Renal cortex interstitium (tissue), 15 donors: ENCODE measurements around the gene CCDC181. TPM values are rescaled to one million over a fixed set of nuclear protein-coding genes. Genes with fewer than 3 reads are reported as not detected.

Experiments used
- DNase-seq, 11 donors: peaks; one replicate each; pipeline ENCODE4 v3.0.0-alpha.2; 2013; ENCODE audit warnings: low read depth in 9 of 11, low spot score in 4 of 11; ENCODE audit errors: extremely low read depth in 1 of 11
- long read RNA-seq, 16 experiments: transcript quantifications; one replicate each; lab custom pipeline, GENCODE V29; 2026
- polyA plus RNA-seq, 3 donors: library from polyadenylated mRNA; unstranded; fragments of 120-200 nt; gene quantifications; one replicate each; pipeline ENCODE4 v1.2.1, GENCODE V29; 2013; ENCODE audit not compliant: insufficient read length in 3 of 3

The CCDC181 gene
- 10 to 100 TPM in 1 of 3 donors, 1 to 10 TPM in 2; 9.3 to 10.6 (median 9.5) TPM for polyA plus RNA-seq
- long read RNA-seq, donor 1, partial matches to known transcripts = 0 of 1 reads
- long read RNA-seq, donor 1, other reads (novel, unspliced or antisense) = 0 of 1 reads
- long read RNA-seq, donor 2 = 0 reads
- long read RNA-seq, donor 3, partial matches to known transcripts = 0 of 3 reads
- long read RNA-seq, donor 3, other reads (novel, unspliced or antisense) = 0 of 3 reads
- long read RNA-seq, donor 4, partial matches to known transcripts = 0 of 1 reads
- long read RNA-seq, donor 4, other reads (novel, unspliced or antisense) = 0 of 1 reads
- long read RNA-seq, donor 5 = 0 reads
- long read RNA-seq, donor 6, partial matches to known transcripts = 6 of 6 reads
- long read RNA-seq, donor 6, other reads (novel, unspliced or antisense) = 0 of 6 reads
- long read RNA-seq, donor 7, partial matches to known transcripts = 0 of 2 reads
- long read RNA-seq, donor 7, other reads (novel, unspliced or antisense) = 0 of 2 reads
- long read RNA-seq, donor 8, partial matches to known transcripts = 6 of 7 reads
- long read RNA-seq, donor 8, other reads (novel, unspliced or antisense) = 0 of 7 reads
- long read RNA-seq, donor 9 = 0 reads
- long read RNA-seq, donor 10, partial matches to known transcripts = 0 of 3 reads
- long read RNA-seq, donor 10, other reads (novel, unspliced or antisense) = 0 of 3 reads
- long read RNA-seq, donor 11, partial matches to known transcripts = 0 of 1 reads
- long read RNA-seq, donor 11, other reads (novel, unspliced or antisense) = 0 of 1 reads
- long read RNA-seq, donor 12, partial matches to known transcripts = 0 of 1 reads
- long read RNA-seq, donor 12, other reads (novel, unspliced or antisense) = 0 of 1 reads
- long read RNA-seq, donor 13, partial matches to known transcripts = 0 of 3 reads
- long read RNA-seq, donor 13, other reads (novel, unspliced or antisense) = 0 of 3 reads
- long read RNA-seq, donor 14, partial matches to known transcripts = 0 of 1 reads
- long read RNA-seq, donor 14, other reads (novel, unspliced or antisense) = 0 of 1 reads
- long read RNA-seq, donor 15 = 0 reads
- long read RNA-seq, donor 16, partial matches to known transcripts = 0 of 5 reads
- long read RNA-seq, donor 16, other reads (novel, unspliced or antisense) = 0 of 5 reads

DNA sequence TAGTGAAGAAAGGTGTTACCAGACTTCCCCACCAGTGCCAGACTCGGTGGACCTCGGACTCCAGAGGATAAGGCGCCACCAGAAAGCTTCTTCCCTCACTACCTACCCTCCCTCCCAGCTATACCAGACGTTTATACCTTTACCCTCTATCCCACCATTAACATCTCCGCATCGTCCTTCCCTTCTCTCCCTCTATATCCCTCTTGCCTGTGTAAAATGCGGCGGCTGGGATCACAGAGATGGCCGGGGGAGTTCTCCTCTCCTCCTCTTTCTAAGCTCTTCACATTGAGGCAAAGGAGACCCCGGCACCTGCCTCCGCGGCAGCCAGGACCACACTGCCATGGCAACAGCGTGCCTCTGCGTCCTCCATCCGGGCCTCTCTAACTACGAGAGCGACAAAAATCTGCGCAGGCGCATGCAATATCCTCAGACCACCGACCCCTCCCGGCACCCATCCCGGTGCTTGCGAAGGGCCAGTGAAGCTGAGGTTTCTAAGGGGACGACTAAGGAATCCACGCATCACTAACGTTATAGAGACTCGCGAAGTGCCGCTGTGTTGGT is at the start of gene CCDC181:
TSS of gene CCDC181 (minus strand) at position 394 of the 561 bp plus-strand sequence. CDS start 2,547 bp downstream, outside the sequence.
- peak; percentile 62 to 88 (median 80) for DNase-seq

DNA sequence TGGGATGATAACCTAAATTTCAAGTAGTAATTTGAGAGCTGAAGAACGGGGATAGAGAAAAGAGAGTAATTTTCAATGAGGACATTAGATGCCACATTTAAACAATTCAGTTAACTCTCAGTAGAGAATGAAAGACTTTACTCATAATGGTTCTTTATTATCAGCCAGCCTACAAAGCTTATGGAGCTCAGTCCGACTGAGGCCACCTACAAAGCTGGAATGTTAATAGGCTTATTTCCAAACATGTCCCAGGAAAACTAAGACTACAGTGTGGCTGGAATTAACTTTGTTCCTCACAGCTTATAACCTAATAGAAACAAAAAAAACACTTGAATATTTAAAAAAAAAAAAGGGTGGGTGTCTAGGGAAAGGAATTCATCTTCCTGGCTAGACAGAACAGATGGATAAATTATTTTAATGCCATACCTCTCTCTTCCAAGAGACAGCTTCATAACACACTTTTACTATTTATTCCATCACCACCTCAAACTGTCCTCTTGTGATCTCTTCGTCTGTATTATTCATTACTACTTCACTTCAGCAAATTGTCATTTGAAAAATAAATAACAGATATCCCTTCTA is 48.6 kb upstream of the CCDC181 start:
- DNase-seq = no peak

DNA sequence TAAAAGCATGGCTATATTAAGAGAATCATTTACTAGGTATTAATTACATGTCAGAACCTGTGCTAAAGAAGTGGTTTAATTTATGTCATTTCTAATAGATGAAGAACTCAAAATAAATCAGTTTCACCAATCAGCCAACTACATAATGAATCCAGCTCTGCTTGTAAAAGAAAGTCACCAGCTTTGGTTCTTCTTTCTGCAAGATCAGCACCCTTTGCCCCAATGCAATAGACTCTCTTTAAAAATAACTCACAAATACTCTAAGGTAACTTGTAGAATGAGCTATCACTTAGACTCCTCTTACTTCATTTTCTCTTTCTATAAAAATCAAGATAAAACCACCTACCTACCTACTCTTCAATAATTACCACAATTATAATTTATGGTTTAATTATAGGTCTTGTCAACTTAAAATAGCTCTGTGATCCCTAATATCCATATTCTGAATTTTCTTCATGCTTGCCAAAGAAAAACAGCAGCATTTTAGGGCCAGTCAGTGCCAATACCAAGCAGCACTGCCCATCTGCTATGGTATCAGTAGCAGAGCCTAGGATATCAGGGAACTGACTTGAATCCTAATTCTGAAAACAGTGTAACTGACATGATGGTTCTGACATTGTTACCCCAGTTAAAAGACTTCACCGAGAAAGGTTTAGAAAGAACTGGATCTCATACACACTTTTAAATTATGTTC is 47.2 kb upstream of the CCDC181 start:
- no peak for DNase-seq

DNA sequence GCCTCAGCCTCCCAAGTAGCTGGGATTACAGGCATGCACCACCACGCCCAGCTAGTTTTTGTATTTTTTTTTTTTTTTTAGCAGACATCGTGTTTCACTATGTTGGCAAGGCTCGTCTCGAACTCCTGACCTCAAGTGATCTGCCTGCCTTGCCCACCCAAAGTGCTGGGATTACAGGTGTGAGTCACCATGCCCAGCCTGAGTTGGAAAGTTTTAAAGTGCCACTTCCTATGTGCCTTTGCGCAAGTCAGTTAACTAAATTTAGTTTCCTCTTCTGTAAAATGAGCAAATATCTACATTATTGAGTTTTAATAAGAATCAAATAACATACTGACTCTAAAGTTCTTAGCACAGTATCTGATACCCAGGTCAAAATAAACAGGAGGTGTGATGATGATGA is 46.1 kb upstream of the CCDC181 start:
- no peak for DNase-seq

DNA sequence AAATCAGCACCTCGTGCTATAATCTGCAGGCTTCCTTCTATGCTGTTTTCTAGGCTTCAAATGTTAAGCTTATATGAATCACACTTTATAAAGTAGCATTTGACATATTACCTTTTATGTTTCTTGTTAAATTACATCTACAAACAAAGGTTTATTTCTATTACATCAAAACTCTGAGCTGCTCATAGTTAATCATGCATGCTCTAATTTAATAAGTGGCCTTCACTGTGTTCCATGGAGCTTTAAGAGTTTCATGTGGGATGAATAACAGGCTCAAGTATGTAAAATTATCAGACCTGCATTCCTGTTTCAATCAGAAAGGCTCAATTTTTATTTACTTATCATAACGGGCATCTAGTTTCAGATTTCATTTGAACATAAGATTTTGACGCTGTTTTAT is 45.5 kb upstream of the CCDC181 start:
- no peak for DNase-seq

DNA sequence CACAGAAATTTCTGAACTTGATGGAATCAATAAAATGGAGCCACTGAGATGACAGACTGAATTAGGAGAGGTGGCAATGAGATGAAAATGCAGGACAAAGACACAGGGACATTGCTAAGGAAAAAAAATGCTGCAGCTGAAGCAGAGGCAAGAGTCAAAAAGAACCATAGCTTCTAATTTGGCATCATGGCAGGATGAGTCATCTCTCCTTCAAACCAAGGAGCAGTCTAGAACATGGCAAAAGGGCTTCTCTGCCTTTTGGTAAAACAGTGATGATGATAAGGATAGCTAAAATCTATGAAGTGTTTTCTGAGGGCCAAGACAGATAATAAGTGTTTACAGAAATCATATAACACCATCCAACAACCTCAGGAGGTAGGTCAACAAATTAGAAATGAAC is 41.7 kb upstream of the CCDC181 start:
- DNase-seq = no peak

DNA sequence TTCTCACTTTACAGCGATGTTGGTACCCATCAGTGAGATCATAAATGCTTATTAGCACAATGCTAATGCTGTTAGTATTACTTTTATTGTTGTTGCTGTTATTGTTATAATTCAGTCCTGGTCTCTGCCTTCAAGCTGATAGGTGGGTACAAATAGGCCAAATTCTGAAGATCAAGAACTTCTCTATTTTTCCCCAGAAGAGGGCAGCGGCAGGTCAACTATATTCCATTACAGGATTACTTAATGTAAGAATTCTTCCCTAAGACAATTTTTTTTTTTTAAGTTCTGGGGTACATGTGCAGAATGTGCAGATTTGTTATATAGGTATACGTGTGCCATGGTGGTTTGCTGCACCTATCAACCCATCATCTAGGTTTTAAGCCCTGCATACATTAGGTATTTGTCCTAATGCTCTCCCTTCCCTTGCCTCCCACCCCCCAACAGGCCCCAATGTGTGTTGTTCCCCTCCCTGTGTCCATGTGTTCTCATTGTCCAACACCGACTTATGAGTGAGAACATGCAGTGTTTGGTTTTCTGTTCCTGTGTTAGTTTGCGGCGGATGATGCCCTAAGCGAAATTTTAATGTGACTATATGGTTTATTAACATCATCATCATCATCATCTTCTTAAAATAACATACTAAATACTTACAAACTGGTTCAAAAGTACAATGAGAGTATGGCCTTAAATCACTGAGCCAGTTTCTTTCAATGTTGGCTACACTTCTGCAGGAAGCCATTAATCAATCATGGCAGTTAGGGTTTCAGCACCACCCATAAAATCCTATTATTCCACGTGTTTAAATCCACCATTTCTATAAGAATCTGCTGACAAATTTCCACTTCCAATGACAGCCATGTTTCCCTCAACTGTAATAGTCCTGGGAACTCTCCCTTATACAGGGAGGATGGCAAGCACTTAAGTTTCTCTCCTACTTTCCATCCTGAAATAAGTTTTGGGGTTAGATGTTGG is 39.3 kb upstream of the CCDC181 start:
- no peak for DNase-seq

DNA sequence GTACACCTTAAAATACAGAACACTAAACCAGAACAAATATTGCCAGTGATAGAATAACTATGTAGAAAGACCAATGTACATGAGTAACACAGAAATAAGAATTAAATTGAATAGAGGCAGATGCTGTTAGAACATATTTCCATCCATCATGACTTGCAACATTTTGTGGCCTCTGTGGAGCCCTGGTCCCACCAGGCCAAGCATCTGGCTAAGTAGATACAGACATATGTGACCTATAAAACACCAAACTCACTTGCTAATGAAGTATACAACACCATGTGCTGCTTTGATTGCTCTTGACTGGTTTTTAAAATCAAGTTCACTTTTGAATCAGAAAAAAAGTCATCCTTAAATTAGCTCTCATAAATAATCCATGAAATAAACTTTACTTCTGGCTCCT is 38.0 kb upstream of the CCDC181 start:
- no peak for DNase-seq

DNA sequence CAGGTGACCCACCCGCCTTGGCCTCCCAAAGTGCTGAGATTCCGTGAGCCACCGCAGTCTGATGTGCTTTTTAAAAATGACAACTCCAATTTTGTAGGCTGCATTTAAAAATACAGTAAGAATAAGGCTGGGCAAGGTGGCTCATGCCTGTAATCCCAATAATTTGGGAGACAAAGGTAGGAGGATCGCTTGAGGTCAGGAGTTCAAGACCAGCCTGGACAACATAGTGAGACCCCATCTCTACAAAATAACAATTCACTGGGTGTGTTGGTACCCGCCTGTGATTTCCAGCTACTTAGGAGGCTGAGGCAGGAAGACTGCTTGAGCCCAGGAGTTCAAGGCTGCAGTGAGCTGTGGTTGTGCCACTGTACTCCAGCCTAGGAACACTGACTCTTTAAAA is 35.1 kb upstream of the CCDC181 start:
- DNase-seq = no peak

DNA sequence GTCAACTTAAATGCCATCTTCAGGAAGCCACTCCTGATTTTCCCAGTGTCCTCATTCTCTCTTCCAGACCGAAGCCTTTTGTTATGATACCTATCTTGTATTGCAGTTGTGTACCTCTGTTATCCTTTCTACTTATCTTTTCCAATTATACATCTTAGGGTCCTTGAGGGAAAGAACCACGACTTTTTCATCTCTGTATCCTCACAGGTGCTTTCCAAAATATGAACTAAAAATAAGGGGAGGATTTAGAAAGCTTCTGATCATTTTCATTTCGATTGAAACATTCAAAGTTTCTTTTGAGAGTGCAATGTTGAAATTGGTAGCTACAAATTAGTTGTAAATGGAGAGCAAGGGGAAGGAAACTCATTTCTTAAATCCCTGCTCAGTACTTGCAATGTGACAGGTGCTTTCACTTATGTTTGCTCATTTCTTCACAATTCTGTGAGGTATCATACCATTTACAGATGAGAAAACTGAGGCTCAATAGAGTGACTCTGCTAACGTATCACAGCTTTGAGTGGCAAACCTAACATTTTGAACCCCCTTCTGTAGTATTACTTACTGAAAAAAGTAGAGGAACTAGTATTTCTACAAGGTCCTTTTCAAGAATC is 34.2 kb upstream of the CCDC181 start:
- DNase-seq = no peak

DNA sequence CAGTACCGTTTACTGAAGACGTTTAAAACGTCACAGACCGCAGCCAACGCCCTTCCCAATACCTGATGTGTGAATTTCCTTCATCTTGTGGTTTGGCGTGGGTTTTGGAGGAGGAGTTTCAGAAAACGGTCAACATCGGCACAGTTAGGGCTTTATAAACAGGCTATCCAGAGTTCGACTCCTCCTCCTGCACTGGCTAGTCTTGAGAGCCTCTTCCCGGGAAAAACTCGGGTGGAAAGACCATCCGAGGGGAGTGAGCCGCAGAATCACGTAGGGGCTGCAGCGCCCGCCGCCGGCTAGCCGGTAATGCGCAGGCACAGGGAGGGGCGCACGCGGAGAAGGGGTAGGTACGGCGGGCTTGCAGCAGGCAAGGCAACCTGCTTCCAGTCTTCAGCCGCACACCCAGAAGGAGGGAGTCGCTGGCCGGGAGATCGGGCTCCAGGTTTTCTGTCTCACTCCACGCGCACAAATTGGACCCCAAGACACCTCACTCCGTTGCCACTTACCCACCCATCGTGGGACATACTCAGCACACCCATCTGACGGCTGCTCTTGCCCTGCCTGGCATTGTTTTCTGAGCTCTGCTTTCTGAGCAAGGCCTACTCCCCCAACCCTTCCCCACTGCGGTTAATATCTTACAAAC is 33.0 kb upstream of the CCDC181 start:
- no peak for DNase-seq

DNA sequence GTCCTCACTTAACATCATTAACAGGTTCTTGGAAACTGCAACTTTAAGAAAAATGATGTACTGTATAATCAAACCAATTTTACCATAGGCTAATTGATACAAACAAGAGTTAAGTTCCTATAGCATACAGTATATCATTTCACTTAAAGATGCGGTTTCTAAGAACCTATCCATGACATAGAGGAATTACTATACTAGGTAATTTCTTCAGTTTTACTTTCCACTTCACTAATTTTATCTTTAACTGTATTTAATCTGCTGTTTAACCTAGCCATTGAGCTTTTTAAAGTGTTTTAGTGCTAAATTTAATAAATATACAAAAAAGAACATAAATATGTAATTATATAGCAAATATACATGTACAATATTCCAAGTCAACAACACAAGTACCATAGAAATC is 30.2 kb upstream of the CCDC181 start:
- no peak for DNase-seq

DNA sequence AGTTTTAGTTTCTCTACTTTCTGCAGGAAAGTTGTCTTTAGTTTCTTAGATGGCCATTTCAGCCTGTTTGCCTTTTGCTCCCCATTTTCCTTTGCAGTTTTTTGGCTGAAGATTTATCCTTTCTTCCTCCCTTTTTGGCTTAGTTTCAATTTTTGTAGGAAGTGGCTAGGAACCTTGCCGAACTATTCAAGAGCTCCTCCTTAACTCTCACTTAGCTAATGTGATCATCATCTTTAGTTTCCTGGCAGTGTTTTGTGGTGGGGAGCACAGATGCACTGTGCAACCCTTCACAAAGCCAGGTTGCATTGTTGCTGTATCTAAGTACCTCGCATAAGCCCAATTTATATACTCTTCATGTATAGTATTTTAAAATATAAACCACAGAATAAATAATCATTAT is 28.8 kb upstream of the CCDC181 start:
- no peak for DNase-seq

DNA sequence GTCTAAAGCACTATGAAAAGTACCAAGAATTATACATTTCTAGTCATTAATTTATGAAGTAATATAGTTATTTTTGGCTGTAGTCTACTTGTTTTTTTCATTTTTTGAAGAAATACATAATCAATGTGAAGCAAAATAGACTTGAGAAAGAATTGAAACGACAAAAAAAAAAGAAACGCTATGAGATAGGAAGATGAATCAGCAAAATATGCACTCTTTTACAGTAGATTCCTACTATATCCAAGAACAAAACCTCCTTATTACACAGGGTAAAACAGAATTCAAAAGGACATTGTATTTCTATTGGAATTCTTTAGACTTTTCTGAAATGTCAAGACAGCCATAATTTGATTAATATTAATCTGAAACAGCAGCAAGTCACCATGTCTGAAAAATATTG is 25.6 kb upstream of the CCDC181 start:
- DNase-seq = no peak

DNA sequence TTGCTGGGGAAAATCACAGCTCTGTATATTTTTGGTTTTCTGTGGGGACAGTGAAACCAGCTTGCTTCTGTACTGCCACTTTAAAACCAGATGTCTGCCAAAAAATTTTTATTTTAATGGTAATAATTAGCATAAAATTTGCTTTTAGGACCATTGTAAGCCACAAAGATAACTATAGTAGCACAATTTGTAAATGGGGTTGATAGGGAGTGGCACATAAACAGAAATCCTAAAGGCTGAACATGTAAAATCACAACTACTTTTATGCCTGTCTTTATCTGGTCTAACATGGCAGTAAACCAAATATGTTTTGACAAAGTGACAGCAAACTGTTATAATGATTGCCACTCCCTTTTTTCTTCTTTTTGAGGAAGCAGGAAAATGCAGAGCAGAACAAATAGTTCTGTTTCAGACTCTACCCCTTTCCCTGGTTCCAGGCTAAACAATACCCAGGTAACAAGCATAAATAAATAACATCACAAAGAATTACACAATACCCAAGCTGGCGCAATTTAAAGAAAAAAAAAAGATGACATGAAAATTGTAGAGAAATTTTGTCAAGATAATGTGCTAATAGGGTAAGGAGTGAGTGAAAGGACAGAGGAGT is 24.0 kb upstream of the CCDC181 start:
- no peak for DNase-seq

DNA sequence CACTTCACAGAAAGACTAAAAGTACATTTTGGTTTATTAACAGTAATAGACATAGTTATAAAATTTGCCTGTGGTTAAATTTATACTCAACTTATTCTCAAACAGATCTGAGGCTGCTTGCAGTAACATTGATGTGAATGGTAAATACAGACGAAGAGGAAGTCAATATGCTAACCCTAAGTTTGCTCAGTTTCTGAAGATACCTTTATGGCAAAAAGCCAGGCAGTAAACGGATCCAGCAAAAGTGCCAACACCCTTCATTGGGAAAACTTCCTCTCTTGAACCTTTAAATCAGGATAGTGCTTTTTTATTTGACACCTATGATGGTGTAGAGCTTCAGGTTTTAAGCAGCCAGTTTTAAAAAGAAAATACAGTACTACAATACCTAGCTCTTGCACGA is 16.6 kb upstream of the CCDC181 start:
- DNase-seq = no peak
